CD4-positive, CD25-positive, alpha-beta regulatory T cell (primary cell): ENCODE data around the gene MRPL50. TPM values are rescaled to one million over a fixed set of nuclear protein-coding genes. Genes with fewer than 3 reads are reported as not detected.
A peak's percentile ranks its signal among the peaks of the same experiment; 100 is the strongest.

ENCODE experiments used
- ATAC-seq, 2 donors: fragments of 150-1000 bp; cut with Tn5 transposase; one replicate each; pipeline ENCODE4 v1.10.0; 2021; ENCODE audit warnings: low read depth in 2 of 2, moderate number of reproducible peaks in 2 of 2, moderate library complexity in 1 of 2
- DNase-seq, 3 donors: peaks; one replicate each; pipeline versions ENCODE4 v3.0.0 to v3.0.0-alpha.2; 2012 to 2022; ENCODE audit warnings: mixed read lengths in 1 of 3
- H3K27ac ChIP-seq: one replicate; pipeline ENCODE4 v1.7.0; 2013; ENCODE audit warnings: mild to moderate bottlenecking, low read length; ENCODE audit not compliant: insufficient read depth, poor library complexity, severe bottlenecking
- H3K27me3 ChIP-seq: one replicate; pipeline ENCODE4 v1.7.0; 2013; ENCODE audit warnings: low read length; ENCODE audit not compliant: control insufficient read depth, insufficient read depth
- H3K36me3 ChIP-seq: one replicate; pipeline ENCODE4 v1.7.0; 2013; ENCODE audit warnings: mild to moderate bottlenecking, low read length, moderate library complexity; ENCODE audit not compliant: control insufficient read depth, insufficient read depth
- H3K4me1 ChIP-seq: 2 replicates; pipeline ENCODE4 v1.7.0; 2013; ENCODE audit warnings: mild to moderate bottlenecking, low read length; ENCODE audit not compliant: insufficient read depth, control insufficient read depth, poor library complexity, severe bottlenecking
- H3K4me3 ChIP-seq: one replicate; pipeline ENCODE4 v1.7.0; 2013; ENCODE audit warnings: low read depth, mild to moderate bottlenecking, low read length, moderate library complexity
- H3K9me3 ChIP-seq, 2 experiments: 1 replicate in 1 of 2; 2 replicates in 1 of 2; pipeline ENCODE4 v1.7.0; 2013; ENCODE audit warnings: low read length in 2 of 2, mild to moderate bottlenecking in 1 of 2, moderate library complexity in 1 of 2; ENCODE audit not compliant: control insufficient read depth in 2 of 2
- H3K27ac Mint-ChIP-seq, 3 donors: one replicate each; pipeline ENCODE4 v1.8.0; 2020 to 2022; ENCODE audit warnings: mild to moderate bottlenecking in 3 of 3, mixed read lengths in 3 of 3, moderate library complexity in 2 of 3
- H3K27me3 Mint-ChIP-seq: one replicate; pipeline ENCODE4 v1.8.0; 2022; ENCODE audit warnings: mild to moderate bottlenecking, mixed read lengths
- H3K36me3 Mint-ChIP-seq: one replicate; pipeline ENCODE4 v1.8.0; 2020; ENCODE audit warnings: mixed read lengths
- H3K4me1 Mint-ChIP-seq, 4 donors: one replicate each; pipeline ENCODE4 v1.8.0; 2020 to 2022; ENCODE audit warnings: mixed read lengths in 4 of 4, mild to moderate bottlenecking in 1 of 4
- H3K4me3 Mint-ChIP-seq, 4 donors: one replicate each; pipeline ENCODE4 v1.8.0; 2020 to 2022; ENCODE audit warnings: mild to moderate bottlenecking in 4 of 4, mixed read lengths in 4 of 4, moderate library complexity in 3 of 4
- H3K9me3 Mint-ChIP-seq, 7 donors: one replicate each; pipeline ENCODE4 v1.8.0; 2020 to 2022; ENCODE audit warnings: mixed read lengths in 7 of 7, mild to moderate bottlenecking in 3 of 7, moderate library complexity in 2 of 7
- polyA plus RNA-seq, 4 donors: library from polyadenylated mRNA; unstranded; fragments of 300-500 nt; fragmentation: Illumina TruSeq; gene quantifications; one replicate each; pipeline ENCODE4 v1.2.3, GENCODE V29; 2021
- total RNA-seq: library from RNA; stranded (reverse); gene quantifications from one replicate; pipeline ENCODE4 v1.2.3, GENCODE V29; 2022

Gene MRPL50
- total and polyA plus RNA-seq, 5 donors from 2014 or later: 8.5 to 26.2 (median 18.1) TPM

GRCh38 chr9:101399643-101399970 is 1.2 kb upstream of the MRPL50 start:
- H3K27ac ChIP-seq: no peak overlapping the region
- H3K27ac Mint-ChIP-seq: peak overlapping the region in 2 of 3 donors; percentile 100

GRCh38 chr9:101398930-101399642 is 668 bp upstream of the MRPL50 start:
- H3K4me1 ChIP-seq: peaks cover 40% of the 10 kb centered on the region
- DNase-seq (no peak), ATAC-seq (no peak)
- H3K9me3 Mint-ChIP-seq: peaks cover 0 to 16% (median 7%) of the 10 kb centered on the region in 7 donors
- H3K27ac ChIP-seq: peak overlapping the region; percentile 90
- peaks cover 49% of the 10 kb centered on the region for H3K36me3 ChIP-seq
- H3K36me3 Mint-ChIP-seq: peaks cover 61% of the 10 kb centered on the region
- peak overlapping the region; percentile 97 to 100 (median 98) for H3K4me3 Mint-ChIP-seq
- peak overlapping the region; percentile 88 for H3K4me3 ChIP-seq
- H3K27me3 ChIP-seq: no peaks in the 10 kb centered on the region
- no peaks in the 10 kb centered on the region for H3K27me3 Mint-ChIP-seq
- H3K4me1 Mint-ChIP-seq: peaks cover 54 to 87% (median 68%) of the 10 kb centered on the region in 4 donors
- peak overlapping the region; percentile 98 to 100 (median 100) for H3K27ac Mint-ChIP-seq
- peaks cover 5 to 9% of the 10 kb centered on the region in 2 experiments for H3K9me3 ChIP-seq

More at GRCh38 chr9:101399643-101399970, 1.2 kb upstream of the MRPL50 start:
- Mint-ChIP-seq H3K9me3 (peaks cover 0 to 17% (median 5%) of the 10 kb centered on the region in 7 donors), H3K36me3 (peaks cover 61% of the 10 kb centered on the region), H3K4me1 (peaks cover 51 to 82% (median 64%) of the 10 kb centered on the region in 4 donors), H3K27me3 (no peaks in the 10 kb centered on the region), H3K4me3 (peak overlapping the region; percentile 97 to 100 (median 98))
- DNase-seq: peak in 1 of 3 donors; percentile 23
- ATAC-seq: no peak
- Histone ChIP-seq H3K4me1 (peaks cover 40% of the 10 kb centered on the region), H3K36me3 (peaks cover 51% of the 10 kb centered on the region), H3K27me3 (no peaks in the 10 kb centered on the region), H3K9me3 (peaks cover 8 to 12% of the 10 kb centered on the region in 2 experiments), H3K4me3 (peak overlapping the region; percentile 88)

- Mint-ChIP-seq H3K27me3 (no peaks in the 10 kb centered on the region), H3K27ac (peak overlapping the region; percentile 98 to 100 (median 100)), H3K4me3 (peak overlapping the region; percentile 97 to 100 (median 98)), H3K9me3 (peaks cover 0 to 15% (median 4%) of the 10 kb centered on the region in 7 donors), H3K36me3 (peaks cover 55% of the 10 kb centered on the region), H3K4me1 (peaks cover 45 to 89% (median 66%) of the 10 kb centered on the region in 4 donors)
- Histone ChIP-seq H3K27ac (peak overlapping the region; percentile 90), H3K36me3 (peaks cover 37% of the 10 kb centered on the region), H3K4me3 (peak overlapping the region; percentile 100), H3K27me3 (no peaks in the 10 kb centered on the region), H3K4me1 (peaks cover 40% of the 10 kb centered on the region), H3K9me3 (peaks cover 0 to 6% of the 10 kb centered on the region in 2 experiments)
- ATAC-seq: no peak
- DNase-seq: no peak
These were observed 711 bp downstream of the MRPL50 start for GRCh38 chr9:101397746-101398067.

DNA sequence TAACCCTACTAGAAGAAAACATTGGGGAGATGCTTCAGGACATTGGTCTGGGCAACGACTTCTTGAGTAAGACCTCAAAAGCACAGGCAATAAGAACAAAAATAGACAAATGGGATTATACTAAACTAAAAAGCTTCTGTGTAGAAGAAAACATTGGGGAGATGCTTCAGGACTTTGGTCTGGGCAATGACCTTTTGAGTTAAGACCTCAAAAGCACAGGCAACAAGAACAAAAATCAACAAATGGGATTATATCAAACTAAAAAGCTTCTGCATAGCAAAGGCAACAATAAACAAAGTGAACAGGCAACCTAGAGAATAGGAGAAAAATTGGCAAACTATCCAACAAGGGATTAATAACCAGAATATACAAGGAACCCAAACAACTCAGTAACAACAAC is 3.7 kb downstream of the MRPL50 start:
- Histone ChIP-seq H3K9me3 (peaks cover 0 to 6% of the 10 kb centered on the region in 2 experiments), H3K4me1 (peaks cover 27% of the 10 kb centered on the region), H3K36me3 (peaks cover 27% of the 10 kb centered on the region), H3K27ac (no peak overlapping the region), H3K27me3 (no peaks in the 10 kb centered on the region), H3K4me3 (peak overlapping the region; percentile 16)
- H3K4me1 Mint-ChIP-seq: peaks cover 49 to 85% (median 56%) of the 10 kb centered on the region in 4 donors
- H3K4me3 Mint-ChIP-seq: peak overlapping the region in 3 of 4 donors; percentile 62 to 97 (median 77)
- H3K9me3 Mint-ChIP-seq: peaks cover 0 to 24% (median 4%) of the 10 kb centered on the region in 7 donors
- ATAC-seq (no peak), DNase-seq (no peak)
- H3K27ac Mint-ChIP-seq: peak overlapping the region in 1 of 3 donors; percentile 14
- no peaks in the 10 kb centered on the region for H3K27me3 Mint-ChIP-seq
- H3K36me3 Mint-ChIP-seq: peaks cover 50% of the 10 kb centered on the region

DNA sequence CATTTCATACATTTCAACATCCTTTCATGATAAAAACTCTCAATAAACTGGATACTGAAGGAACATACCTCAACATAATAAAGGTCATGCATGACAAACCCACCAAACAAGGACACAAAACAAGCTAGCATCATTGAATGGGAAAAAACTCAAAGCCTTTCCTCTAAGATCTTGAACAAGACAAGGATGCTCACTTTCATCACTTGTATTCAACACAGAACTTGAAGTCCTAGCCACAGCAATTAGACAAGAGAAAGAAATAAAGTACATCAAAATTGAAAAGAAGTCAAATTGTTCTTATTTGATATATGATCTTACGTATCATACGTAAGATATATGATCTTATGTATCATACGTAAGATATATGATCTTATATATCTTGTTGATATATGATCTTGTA is 5.3 kb downstream of the MRPL50 start:
- no peak for ATAC-seq
- Mint-ChIP-seq H3K27ac (no peak overlapping the region), H3K27me3 (no peaks in the 10 kb centered on the region), H3K4me1 (peaks cover 49 to 73% (median 51%) of the 10 kb centered on the region in 4 donors), H3K9me3 (peaks cover 0 to 24% (median 4%) of the 10 kb centered on the region in 7 donors), H3K36me3 (peaks cover 54% of the 10 kb centered on the region), H3K4me3 (peak overlapping the region in 2 of 4 donors; percentile 41 to 57)
- no peak for DNase-seq
- Histone ChIP-seq H3K4me3 (no peak overlapping the region), H3K27ac (no peak overlapping the region), H3K9me3 (peaks cover 0 to 6% of the 10 kb centered on the region in 2 experiments), H3K36me3 (peaks cover 35% of the 10 kb centered on the region), H3K27me3 (no peaks in the 10 kb centered on the region), H3K4me1 (peaks cover 19% of the 10 kb centered on the region)

- ATAC-seq (no peak), DNase-seq (no peak)
- Mint-ChIP-seq H3K4me1 (peaks cover 16 to 32% (median 28%) of the 10 kb centered on the region in 4 donors), H3K36me3 (peaks cover 39% of the 10 kb centered on the region), H3K27me3 (no peaks in the 10 kb centered on the region), H3K4me3 (no peak overlapping the region), H3K27ac (no peak overlapping the region), H3K9me3 (peaks cover 0 to 28% (median 4%) of the 10 kb centered on the region in 7 donors)
- H3K9me3 ChIP-seq: peaks cover 7 to 8% of the 10 kb centered on the region in 2 experiments
- peak overlapping the region; percentile 11 for H3K27ac ChIP-seq
- H3K4me3 ChIP-seq: no peak overlapping the region
- peaks cover 23% of the 10 kb centered on the region for H3K36me3 ChIP-seq
- no peaks in the 10 kb centered on the region for H3K27me3 ChIP-seq
- no peaks in the 10 kb centered on the region for H3K4me1 ChIP-seq
These were observed 9.9 kb downstream of the MRPL50 start for GRCh38 chr9:101388507-101388993.

GRCh38 chr9:101387871-101388506 is 10.4 kb downstream of the MRPL50 start:
- peak overlapping the region in 1 of 3 donors; percentile 48 for H3K27ac Mint-ChIP-seq
- ATAC-seq (peak; percentile 67 to 75), DNase-seq (peak in 1 of 3 donors; percentile 46)
- H3K27ac ChIP-seq: peak overlapping the region; percentile 11
- H3K27me3 Mint-ChIP-seq: no peaks in the 10 kb centered on the region
- peaks cover 23% of the 10 kb centered on the region for H3K36me3 ChIP-seq
- peaks cover 0 to 23% (median 4%) of the 10 kb centered on the region in 7 donors for H3K9me3 Mint-ChIP-seq
- H3K4me3 ChIP-seq: no peak overlapping the region
- no peaks in the 10 kb centered on the region for H3K27me3 ChIP-seq
- peaks cover 5 to 7% of the 10 kb centered on the region in 2 experiments for H3K9me3 ChIP-seq
- H3K4me1 Mint-ChIP-seq: peaks cover 16 to 29% (median 27%) of the 10 kb centered on the region in 4 donors
- H3K36me3 Mint-ChIP-seq: peaks cover 36% of the 10 kb centered on the region
- H3K4me1 ChIP-seq: no peaks in the 10 kb centered on the region
- peak overlapping the region in 1 of 4 donors; percentile 39 for H3K4me3 Mint-ChIP-seq
